Measurements from ENCODE around the gene TFB2M.
A peak's percentile ranks its signal among the peaks of the same experiment; 100 is the strongest.

The TFB2M gene

DNA sequence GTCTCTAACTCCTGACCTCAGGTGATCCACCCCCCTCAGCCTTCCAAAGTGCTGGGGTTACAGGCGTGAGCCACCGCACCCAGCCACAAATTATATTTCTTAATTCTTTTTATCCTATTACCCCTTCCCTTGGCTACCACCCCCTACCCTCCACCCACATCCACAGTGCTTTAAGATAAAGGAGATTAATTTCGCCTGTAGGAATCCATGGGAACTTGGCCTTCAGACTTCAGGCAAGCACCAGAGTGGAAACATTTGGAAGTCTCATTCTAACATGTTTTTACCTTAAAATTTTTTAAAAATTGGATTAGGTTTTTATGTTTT is 10.6 kb upstream of the TFB2M start:
- H3K9ac ChIP-seq (ENCODE audit: low read length) = no peak overlapping the region
- WGBS = 100% methylated on average over 2 of the region's 3 CpGs
- peaks cover 19% of the 10 kb centered on the region for H3K79me1 ChIP-seq (replicated peaks; ENCODE audit: low read length, poor library complexity, severe bottlenecking)
- H3K4me2 ChIP-seq (ENCODE audit: low read length, poor library complexity, severe bottlenecking) = no peak overlapping the region
- H2BK12ac ChIP-seq (ENCODE audit: low read length in 2 of 2) = no peak overlapping the region
- no peak overlapping the region for H4K8ac ChIP-seq (ENCODE audit: low read length)
- H2AFZ ChIP-seq (ENCODE audit: low read depth, low read length) = no peak overlapping the region
- H2AK5ac ChIP-seq (ENCODE audit: low read length, severe bottlenecking) = no peak overlapping the region
- H3K4me1 ChIP-seq (ENCODE audit: control insufficient read depth, insufficient read depth, low read depth, low read length) = peaks cover 3% of the 10 kb centered on the region
- H3K4me3 ChIP-seq (ENCODE audit: insufficient read depth in 1 of 2, low read depth in 1 of 2, low read length in 2 of 2) = no peak overlapping the region
- peaks cover 0 to 2% of the 10 kb centered on the region in 2 experiments for H3K36me3 ChIP-seq (ENCODE audit: control insufficient read depth in 1 of 2, insufficient read depth in 2 of 2, low read depth in 1 of 2, low read length in 2 of 2)
- no peak overlapping the region for H3K23ac ChIP-seq (ENCODE audit: low read length in 2 of 2)
- no peak overlapping the region for H4K91ac ChIP-seq (ENCODE audit: low read length)
- H2BK5ac ChIP-seq (ENCODE audit: low read depth, low read length, poor library complexity, severe bottlenecking) = no peak overlapping the region
- H3K14ac ChIP-seq (ENCODE audit: low read length in 2 of 2) = no peak overlapping the region
- H2BK15ac ChIP-seq (ENCODE audit: low read depth, poor library complexity, severe bottlenecking) = no peak overlapping the region
- H3K18ac ChIP-seq (ENCODE audit: low read depth in 1 of 2, low read length in 2 of 2) = no peak overlapping the region
- H3K27ac ChIP-seq (ENCODE audit: low read length, poor library complexity, severe bottlenecking) = no peak overlapping the region
- no peak overlapping the region for H3K4ac ChIP-seq (ENCODE audit: low read depth in 1 of 2, low read length in 2 of 2)
- no peaks in the 10 kb centered on the region for H3K9me3 ChIP-seq (ENCODE audit: control insufficient read depth, low read length)
- no peak for DNase-seq
- H2BK120ac ChIP-seq (ENCODE audit: low read depth, low read length) = no peak overlapping the region
- H3K27me3 ChIP-seq (ENCODE audit: control insufficient read depth in 1 of 2, insufficient read depth in 1 of 2, low read length in 2 of 2) = no peaks in the 10 kb centered on the region

DNA sequence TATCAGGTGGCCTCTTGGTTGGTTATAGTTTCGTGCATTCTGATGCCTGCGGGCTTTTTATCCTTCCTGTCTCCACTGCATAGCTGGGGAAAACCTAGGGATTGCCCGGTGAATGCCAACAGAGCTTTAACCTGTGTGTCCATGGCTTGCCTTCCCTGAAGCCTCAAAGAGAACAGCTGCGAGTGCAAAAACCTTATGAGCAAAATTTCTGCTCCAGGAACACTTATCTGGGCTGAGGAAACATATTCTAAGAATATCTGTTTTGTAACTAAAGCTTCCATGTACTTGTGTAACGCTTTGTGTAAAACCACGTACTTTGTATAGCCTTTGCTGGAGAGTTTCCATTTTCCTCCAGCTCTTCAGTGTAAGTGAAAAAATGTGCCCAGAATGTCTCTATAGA is 7.4 kb upstream of the TFB2M start:
- no peak overlapping the region for H3K4ac ChIP-seq (ENCODE audit: low read depth in 1 of 2, low read length in 2 of 2)
- H2BK15ac ChIP-seq (ENCODE audit: low read depth, poor library complexity, severe bottlenecking) = no peak overlapping the region
- H3K9me3 ChIP-seq (ENCODE audit: control insufficient read depth, low read length) = no peaks in the 10 kb centered on the region
- H3K9ac ChIP-seq (ENCODE audit: low read length) = no peak overlapping the region
- H3K4me2 ChIP-seq (ENCODE audit: low read length, poor library complexity, severe bottlenecking) = no peak overlapping the region
- H2BK5ac ChIP-seq (ENCODE audit: low read depth, low read length, poor library complexity, severe bottlenecking) = no peak overlapping the region
- no peak overlapping the region for H2AFZ ChIP-seq (ENCODE audit: low read depth, low read length)
- peaks cover 2% of the 10 kb centered on the region for H3K4me1 ChIP-seq (ENCODE audit: control insufficient read depth, insufficient read depth, low read depth, low read length)
- no peak overlapping the region for H3K23ac ChIP-seq (ENCODE audit: low read length in 2 of 2)
- no peak overlapping the region for H3K27ac ChIP-seq (ENCODE audit: low read length, poor library complexity, severe bottlenecking)
- WGBS = 96% methylated on average over 6 of the region's 6 CpGs
- peak; percentile 15 for DNase-seq
- H2BK120ac ChIP-seq (ENCODE audit: low read depth, low read length) = no peak overlapping the region
- no peak overlapping the region for H4K91ac ChIP-seq (ENCODE audit: low read length)
- H3K4me3 ChIP-seq (ENCODE audit: insufficient read depth in 1 of 2, low read depth in 1 of 2, low read length in 2 of 2) = no peak overlapping the region
- peaks cover 20% of the 10 kb centered on the region for H3K79me1 ChIP-seq (replicated peaks; ENCODE audit: low read length, poor library complexity, severe bottlenecking)
- no peak overlapping the region for H3K18ac ChIP-seq (ENCODE audit: low read depth in 1 of 2, low read length in 2 of 2)
- no peak overlapping the region for H3K14ac ChIP-seq (ENCODE audit: low read length in 2 of 2)
- no peak overlapping the region for H2BK12ac ChIP-seq (ENCODE audit: low read length in 2 of 2)
- no peak overlapping the region for H4K8ac ChIP-seq (ENCODE audit: low read length)
- H2AK5ac ChIP-seq (ENCODE audit: low read length, severe bottlenecking) = no peak overlapping the region
- no peaks in the 10 kb centered on the region for H3K27me3 ChIP-seq (ENCODE audit: control insufficient read depth in 1 of 2, insufficient read depth in 1 of 2, low read length in 2 of 2)
- peaks cover 0 to 6% of the 10 kb centered on the region in 2 experiments for H3K36me3 ChIP-seq (ENCODE audit: control insufficient read depth in 1 of 2, insufficient read depth in 2 of 2, low read depth in 1 of 2, low read length in 2 of 2)

DNA sequence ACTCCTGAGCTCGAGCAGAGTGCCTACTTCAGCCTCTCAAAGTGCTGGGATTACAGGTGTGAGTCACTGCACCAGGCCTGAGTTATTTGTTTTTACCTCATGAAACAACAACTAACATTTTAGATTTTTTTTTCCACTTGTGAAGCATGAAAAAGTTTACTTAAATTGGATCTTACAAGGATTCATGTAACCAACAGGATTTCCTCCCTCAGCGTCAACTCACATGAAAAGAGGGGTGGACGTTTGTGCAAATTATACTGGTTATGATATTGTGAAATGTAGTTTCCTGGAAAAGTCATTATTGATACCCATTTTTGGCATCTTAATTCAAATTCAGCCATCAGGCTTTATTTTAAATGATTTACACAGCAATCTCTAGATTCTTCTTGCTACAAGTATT is 6.7 kb upstream of the TFB2M start:
- Histone ChIP-seq H3K4me3 (ENCODE audit: insufficient read depth in 1 of 2, low read depth in 1 of 2, low read length in 2 of 2) (no peak overlapping the region), H3K79me1 (replicated peaks; ENCODE audit: low read length, poor library complexity, severe bottlenecking) (peaks cover 22% of the 10 kb centered on the region), H3K23ac (ENCODE audit: low read length in 2 of 2) (no peak overlapping the region), H4K91ac (ENCODE audit: low read length) (no peak overlapping the region), H4K8ac (ENCODE audit: low read length) (no peak overlapping the region), H3K4me1 (ENCODE audit: control insufficient read depth, insufficient read depth, low read depth, low read length) (peaks cover 2% of the 10 kb centered on the region), H3K36me3 (ENCODE audit: control insufficient read depth in 1 of 2, insufficient read depth in 2 of 2, low read depth in 1 of 2, low read length in 2 of 2) (peaks cover 0 to 6% of the 10 kb centered on the region in 2 experiments), H2AK5ac (ENCODE audit: low read length, severe bottlenecking) (no peak overlapping the region), H2BK15ac (ENCODE audit: low read depth, poor library complexity, severe bottlenecking) (no peak overlapping the region), H3K18ac (ENCODE audit: low read depth in 1 of 2, low read length in 2 of 2) (no peak overlapping the region), H2BK5ac (ENCODE audit: low read depth, low read length, poor library complexity, severe bottlenecking) (no peak overlapping the region), H2BK12ac (ENCODE audit: low read length in 2 of 2) (no peak overlapping the region), H2AFZ (ENCODE audit: low read depth, low read length) (no peak overlapping the region), H3K27ac (ENCODE audit: low read length, poor library complexity, severe bottlenecking) (no peak overlapping the region), H3K9me3 (ENCODE audit: control insufficient read depth, low read length) (no peaks in the 10 kb centered on the region), H3K4me2 (ENCODE audit: low read length, poor library complexity, severe bottlenecking) (no peak overlapping the region), H3K9ac (ENCODE audit: low read length) (no peak overlapping the region), H2BK120ac (ENCODE audit: low read depth, low read length) (no peak overlapping the region), H3K14ac (ENCODE audit: low read length in 2 of 2) (no peak overlapping the region), H3K4ac (ENCODE audit: low read depth in 1 of 2, low read length in 2 of 2) (no peak overlapping the region), H3K27me3 (ENCODE audit: control insufficient read depth in 1 of 2, insufficient read depth in 1 of 2, low read length in 2 of 2) (no peaks in the 10 kb centered on the region)
- WGBS = 100% methylated on average over 2 of the region's 3 CpGs
- no peak for DNase-seq

DNA sequence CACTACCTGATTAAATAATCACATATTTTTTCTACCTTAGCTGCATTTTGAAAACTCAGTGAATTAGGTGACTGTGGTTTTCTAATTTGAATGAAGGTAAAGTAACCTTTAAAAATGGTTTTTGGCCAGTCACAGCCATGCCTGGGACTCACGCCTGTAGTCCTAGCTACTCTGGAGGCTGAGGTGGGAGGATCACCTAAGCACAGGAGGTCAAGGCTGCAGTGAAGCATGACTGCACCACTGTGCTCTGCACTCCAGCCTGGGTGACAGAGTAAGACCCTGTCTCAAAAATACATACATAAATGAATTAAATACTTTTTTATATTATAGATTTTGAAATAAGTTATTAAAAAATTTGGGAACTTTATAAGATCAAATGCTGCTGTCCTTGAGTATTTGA is 5.9 kb upstream of the TFB2M start:
- no peak overlapping the region for H3K4me2 ChIP-seq (ENCODE audit: low read length, poor library complexity, severe bottlenecking)
- H3K9ac ChIP-seq (ENCODE audit: low read length) = no peak overlapping the region
- no peaks in the 10 kb centered on the region for H3K9me3 ChIP-seq (ENCODE audit: control insufficient read depth, low read length)
- H3K14ac ChIP-seq (ENCODE audit: low read length in 2 of 2) = no peak overlapping the region
- no peak overlapping the region for H2BK15ac ChIP-seq (ENCODE audit: low read depth, poor library complexity, severe bottlenecking)
- DNase-seq = no peak
- no peak overlapping the region for H4K8ac ChIP-seq (ENCODE audit: low read length)
- H2AK5ac ChIP-seq (ENCODE audit: low read length, severe bottlenecking) = no peak overlapping the region
- no peak overlapping the region for H4K91ac ChIP-seq (ENCODE audit: low read length)
- H3K27ac ChIP-seq (ENCODE audit: low read length, poor library complexity, severe bottlenecking) = no peak overlapping the region
- H3K23ac ChIP-seq (ENCODE audit: low read length in 2 of 2) = no peak overlapping the region
- no peak overlapping the region for H2AFZ ChIP-seq (ENCODE audit: low read depth, low read length)
- H3K4me3 ChIP-seq (ENCODE audit: insufficient read depth in 1 of 2, low read depth in 1 of 2, low read length in 2 of 2) = no peak overlapping the region
- H3K79me1 ChIP-seq (replicated peaks; ENCODE audit: low read length, poor library complexity, severe bottlenecking) = peaks cover 19% of the 10 kb centered on the region
- WGBS = 100% methylated on average over 1 of the region's 1 CpG
- H2BK5ac ChIP-seq (ENCODE audit: low read depth, low read length, poor library complexity, severe bottlenecking) = no peak overlapping the region
- no peaks in the 10 kb centered on the region for H3K27me3 ChIP-seq (ENCODE audit: control insufficient read depth in 1 of 2, insufficient read depth in 1 of 2, low read length in 2 of 2)
- H3K36me3 ChIP-seq (ENCODE audit: control insufficient read depth in 1 of 2, insufficient read depth in 2 of 2, low read depth in 1 of 2, low read length in 2 of 2) = peaks cover 0 to 6% of the 10 kb centered on the region in 2 experiments
- H2BK120ac ChIP-seq (ENCODE audit: low read depth, low read length) = no peak overlapping the region
- H3K18ac ChIP-seq (ENCODE audit: low read depth in 1 of 2, low read length in 2 of 2) = no peak overlapping the region
- H2BK12ac ChIP-seq (ENCODE audit: low read length in 2 of 2) = no peak overlapping the region
- no peak overlapping the region for H3K4ac ChIP-seq (ENCODE audit: low read depth in 1 of 2, low read length in 2 of 2)
- peaks cover 2% of the 10 kb centered on the region for H3K4me1 ChIP-seq (ENCODE audit: control insufficient read depth, insufficient read depth, low read depth, low read length)
